GM12801 (cell line): ENCODE results near the gene ZGPAT.

ENCODE experiments used
- TF ChIP-seq, protein P1 (sequence below): IDR thresholded peaks from one replicate; pipeline ENCODE4 v1.5.1; 2011; ENCODE audit warnings: control low read depth; ENCODE audit not compliant: insufficient read length; ENCODE audit errors: extremely low read depth

Gene ZGPAT

DNA sequence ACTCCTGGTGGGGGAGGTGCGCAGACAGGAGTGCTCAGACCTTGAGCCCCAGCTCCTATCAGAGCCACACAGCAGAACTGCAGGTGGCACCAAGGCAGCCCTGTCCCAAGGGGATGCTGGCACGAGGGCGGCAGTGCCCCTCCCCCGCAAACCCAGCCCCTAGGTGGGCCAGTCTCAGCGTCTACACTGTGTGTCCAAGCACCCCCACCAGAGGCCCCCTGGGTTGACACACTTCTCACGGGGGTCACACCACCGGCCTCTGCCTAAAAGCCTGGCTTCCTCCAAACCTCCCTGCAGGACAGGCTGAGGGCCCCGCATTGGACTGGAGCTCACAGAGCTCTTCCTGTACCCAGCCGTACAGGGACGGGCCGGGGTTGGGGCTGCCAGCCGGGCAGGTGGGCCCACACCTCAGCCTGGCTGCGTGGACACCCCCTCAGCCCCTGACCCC lies 39.8 kb downstream of the ZGPAT start:
- TF ChIP-seq, protein P1, sequence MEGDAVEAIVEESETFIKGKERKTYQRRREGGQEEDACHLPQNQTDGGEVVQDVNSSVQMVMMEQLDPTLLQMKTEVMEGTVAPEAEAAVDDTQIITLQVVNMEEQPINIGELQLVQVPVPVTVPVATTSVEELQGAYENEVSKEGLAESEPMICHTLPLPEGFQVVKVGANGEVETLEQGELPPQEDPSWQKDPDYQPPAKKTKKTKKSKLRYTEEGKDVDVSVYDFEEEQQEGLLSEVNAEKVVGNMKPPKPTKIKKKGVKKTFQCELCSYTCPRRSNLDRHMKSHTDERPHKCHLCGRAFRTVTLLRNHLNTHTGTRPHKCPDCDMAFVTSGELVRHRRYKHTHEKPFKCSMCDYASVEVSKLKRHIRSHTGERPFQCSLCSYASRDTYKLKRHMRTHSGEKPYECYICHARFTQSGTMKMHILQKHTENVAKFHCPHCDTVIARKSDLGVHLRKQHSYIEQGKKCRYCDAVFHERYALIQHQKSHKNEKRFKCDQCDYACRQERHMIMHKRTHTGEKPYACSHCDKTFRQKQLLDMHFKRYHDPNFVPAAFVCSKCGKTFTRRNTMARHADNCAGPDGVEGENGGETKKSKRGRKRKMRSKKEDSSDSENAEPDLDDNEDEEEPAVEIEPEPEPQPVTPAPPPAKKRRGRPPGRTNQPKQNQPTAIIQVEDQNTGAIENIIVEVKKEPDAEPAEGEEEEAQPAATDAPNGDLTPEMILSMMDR, result no peak

DNA sequence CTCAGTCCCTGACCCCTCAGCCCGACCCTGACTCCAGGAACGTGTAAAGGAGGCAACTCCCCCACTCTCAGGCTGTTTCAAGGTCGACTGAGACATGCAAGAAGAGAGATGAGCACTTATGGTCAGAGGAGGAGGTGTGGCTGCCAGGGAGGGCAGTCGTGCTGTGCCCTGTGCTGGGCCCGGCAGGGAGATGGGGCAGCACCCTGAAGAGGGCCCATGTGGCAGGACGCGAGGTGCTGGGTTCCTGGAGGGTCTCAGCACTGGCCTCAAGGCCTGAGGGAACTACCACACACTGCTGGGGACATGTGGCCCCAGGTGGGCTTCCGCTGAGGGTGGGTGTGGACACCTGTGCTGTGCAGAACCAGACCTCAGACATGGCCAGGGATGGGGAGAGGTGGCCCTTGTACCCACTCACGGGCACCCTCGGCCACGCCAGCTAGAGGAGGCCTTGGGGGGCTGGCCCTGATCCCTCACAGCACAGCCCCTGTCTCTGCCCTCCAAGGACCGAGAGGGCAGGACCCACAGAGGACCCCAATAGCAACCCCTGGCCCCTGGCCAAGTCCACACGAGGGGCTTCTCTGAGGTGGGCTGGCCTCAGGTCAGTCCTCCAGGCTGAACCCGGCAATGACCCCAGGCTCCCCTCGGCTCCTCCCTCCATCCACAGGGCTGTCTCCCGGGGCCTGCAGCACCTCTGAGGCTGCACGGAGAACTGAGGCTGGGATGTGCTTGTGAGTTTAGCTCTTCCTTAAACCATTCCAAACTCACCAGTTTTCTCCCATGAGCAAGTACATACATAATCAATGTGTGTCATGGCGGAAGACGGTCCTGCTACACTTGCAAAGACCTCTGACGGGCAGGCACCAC lies 40.5 kb downstream of the ZGPAT start:
- TF ChIP-seq, protein P1, result no peak

DNA sequence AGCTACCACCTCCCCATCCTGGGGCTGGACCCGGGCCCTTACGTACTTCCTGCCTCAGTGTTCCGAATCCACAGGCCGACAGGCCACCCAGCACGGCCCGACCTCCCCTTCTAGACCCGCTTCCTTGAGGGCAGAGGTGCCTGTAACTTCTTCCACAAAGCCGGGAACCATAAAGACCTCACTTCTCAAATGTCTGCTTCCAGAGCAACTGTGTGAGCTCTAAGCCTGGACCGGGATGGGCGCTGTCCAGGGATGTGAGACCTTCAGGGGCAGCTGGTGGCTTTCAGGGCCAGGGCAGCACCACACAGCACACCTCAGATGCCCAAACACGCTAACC lies 41.1 kb downstream of the ZGPAT start:
- TF ChIP-seq, protein P1, result no peak

DNA sequence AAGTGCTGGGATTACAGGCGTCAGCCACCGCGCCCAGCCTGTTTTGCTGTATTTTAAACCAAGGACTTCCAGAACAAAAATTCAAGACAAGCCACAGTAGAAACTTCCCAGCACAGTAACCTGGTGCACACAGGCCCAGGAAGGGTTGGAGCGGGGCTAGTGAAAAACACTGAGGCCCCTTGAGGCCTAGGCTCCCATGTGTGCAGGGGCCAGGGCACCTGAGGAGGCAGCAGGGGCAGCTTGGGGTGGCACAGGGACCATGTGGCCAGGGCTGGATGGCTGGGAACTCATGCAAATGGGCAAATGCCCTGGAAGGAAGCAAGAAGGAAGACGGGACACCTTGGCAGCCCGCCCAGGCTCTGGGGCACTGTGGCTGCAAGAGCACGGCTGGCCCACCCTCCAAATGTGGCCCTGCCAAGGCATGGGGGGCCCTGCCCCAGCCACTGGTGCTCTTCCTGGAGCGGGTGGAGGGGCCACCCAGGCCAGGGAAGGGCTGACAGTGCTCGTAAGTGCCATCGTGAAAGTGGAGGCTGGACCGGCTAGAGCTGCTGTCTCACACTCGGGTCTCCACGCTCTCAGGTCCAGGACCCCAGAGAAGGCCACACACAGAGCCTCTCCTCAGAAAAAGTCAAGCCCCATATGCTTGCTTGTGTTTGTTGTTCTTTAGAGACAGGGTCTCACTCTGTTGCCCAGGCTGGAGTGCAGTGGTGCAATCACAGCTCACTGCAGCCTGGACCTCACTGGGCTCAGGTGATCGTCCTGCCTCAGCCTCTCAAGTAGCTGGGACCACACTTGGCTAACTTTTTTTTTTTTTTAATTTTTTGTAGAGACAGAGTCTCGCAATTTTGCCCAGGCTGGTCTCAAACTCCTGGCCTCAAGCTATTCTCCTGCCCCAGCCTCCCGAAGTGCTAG lies 42.0 kb downstream of the ZGPAT start:
- TF ChIP-seq, protein P1, result no peak

DNA sequence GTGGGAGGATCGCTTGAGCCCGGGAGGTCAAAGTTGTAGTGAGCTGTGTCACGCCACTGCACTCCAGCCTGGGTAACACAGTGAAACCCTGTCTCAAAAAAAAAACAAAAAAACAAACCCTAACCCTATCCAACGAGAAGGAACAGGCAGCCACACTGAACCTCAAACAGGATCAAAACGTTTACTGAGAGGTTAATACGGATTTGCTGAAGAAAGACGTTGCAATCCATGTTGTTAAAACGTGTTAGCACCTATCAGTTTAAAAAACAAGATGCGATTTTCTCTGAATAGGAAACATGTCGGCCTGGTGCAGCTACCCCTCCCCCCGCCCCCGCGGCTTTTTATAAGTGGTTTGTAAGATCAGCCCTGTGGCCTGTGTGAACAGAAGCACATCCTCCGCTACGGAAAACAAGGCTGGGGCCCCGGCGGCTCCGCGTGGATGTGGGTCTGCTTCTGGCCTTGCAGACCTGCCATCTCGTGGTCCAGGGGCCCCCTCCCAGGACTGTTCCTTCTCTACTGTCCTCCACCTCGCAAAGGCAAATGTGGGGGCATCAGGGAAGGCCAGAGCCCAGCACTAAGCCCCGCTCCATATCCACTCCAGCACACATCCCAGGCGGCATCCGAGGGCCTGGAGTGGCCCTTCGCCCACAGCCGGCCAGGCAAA lies 43.1 kb downstream of the ZGPAT start:
- TF ChIP-seq, protein P1, result no peak

DNA sequence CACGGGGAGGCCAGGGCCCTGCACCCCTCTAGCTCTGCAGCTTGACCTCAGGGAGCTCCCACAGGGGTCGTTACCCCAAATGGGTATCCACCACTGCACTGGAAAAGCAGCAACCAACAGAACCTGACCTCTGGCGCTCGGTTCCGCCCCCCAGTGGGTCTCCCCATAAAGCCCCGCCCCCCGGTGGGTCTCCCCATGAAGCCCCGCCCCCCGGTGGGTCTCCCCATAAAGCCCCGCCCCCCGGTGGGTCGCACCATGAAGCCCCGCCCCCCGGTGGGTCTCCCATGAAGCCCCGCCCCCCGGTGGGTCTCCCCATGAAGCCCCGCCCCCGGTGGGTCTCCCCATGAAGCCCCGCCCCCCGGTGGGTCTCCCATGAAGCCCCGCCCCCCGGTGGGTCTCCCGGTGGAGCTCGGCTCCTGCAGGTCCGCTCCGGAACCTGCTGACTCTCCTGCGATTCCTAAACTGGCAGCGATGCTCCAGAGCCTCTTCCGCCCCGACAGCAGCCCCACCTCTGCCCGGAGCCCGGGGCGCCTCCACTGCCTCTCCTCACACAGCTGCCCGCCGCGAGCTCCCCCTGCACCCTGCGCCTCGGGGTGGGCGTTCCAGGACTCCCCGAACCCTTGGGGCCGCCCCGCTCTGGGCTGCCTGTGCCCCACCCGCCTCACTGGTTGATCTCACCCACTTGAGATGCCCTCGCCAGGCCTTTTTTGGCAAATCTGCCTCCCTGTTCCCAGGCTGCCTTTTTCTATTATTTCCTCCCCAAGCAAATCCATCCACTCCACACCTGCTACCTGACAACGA lies 43.8 kb downstream of the ZGPAT start:
- TF ChIP-seq, protein P1, result no peak
